Effector memory CD4-positive, alpha-beta T cell (primary cell): Measurements from ENCODE around the gene FGGY.
A peak's percentile ranks its signal among the peaks of the same experiment; 100 is the strongest.

Experiments used
- DNase-seq, 3 donors: peaks; one replicate each; pipeline ENCODE4 v3.0.0-alpha.2; 2020
- H3K27ac ChIP-seq: 2 replicates; pipeline ENCODE4 v1.7.0; 2013; ENCODE audit warnings: mild to moderate bottlenecking, low read length, moderate library complexity; ENCODE audit not compliant: insufficient read depth, poor library complexity, severe bottlenecking
- H3K27me3 ChIP-seq: replicated peaks from 2 replicates; pipeline ENCODE4 v1.7.0; 2013; ENCODE audit warnings: mild to moderate bottlenecking, low read length; ENCODE audit not compliant: insufficient read depth, control insufficient read depth, poor library complexity, severe bottlenecking
- H3K36me3 ChIP-seq: 2 replicates; pipeline ENCODE4 v1.7.0; 2013; ENCODE audit warnings: mild to moderate bottlenecking, low read length, moderate library complexity; ENCODE audit not compliant: control insufficient read depth, insufficient read depth
- H3K4me1 ChIP-seq: 2 replicates; pipeline ENCODE4 v1.7.0; 2013; ENCODE audit warnings: low read length, mild to moderate bottlenecking; ENCODE audit not compliant: control insufficient read depth, insufficient read depth, poor library complexity, severe bottlenecking
- H3K4me3 ChIP-seq: 2 replicates; pipeline ENCODE4 v1.7.0; 2013; ENCODE audit warnings: low read length, low read depth, mild to moderate bottlenecking; ENCODE audit not compliant: insufficient read depth, poor library complexity, severe bottlenecking
- H3K9me3 ChIP-seq: 2 replicates; pipeline ENCODE4 v1.7.0; 2013; ENCODE audit warnings: mild to moderate bottlenecking, low read length, moderate library complexity; ENCODE audit not compliant: control insufficient read depth

The FGGY gene

DNA sequence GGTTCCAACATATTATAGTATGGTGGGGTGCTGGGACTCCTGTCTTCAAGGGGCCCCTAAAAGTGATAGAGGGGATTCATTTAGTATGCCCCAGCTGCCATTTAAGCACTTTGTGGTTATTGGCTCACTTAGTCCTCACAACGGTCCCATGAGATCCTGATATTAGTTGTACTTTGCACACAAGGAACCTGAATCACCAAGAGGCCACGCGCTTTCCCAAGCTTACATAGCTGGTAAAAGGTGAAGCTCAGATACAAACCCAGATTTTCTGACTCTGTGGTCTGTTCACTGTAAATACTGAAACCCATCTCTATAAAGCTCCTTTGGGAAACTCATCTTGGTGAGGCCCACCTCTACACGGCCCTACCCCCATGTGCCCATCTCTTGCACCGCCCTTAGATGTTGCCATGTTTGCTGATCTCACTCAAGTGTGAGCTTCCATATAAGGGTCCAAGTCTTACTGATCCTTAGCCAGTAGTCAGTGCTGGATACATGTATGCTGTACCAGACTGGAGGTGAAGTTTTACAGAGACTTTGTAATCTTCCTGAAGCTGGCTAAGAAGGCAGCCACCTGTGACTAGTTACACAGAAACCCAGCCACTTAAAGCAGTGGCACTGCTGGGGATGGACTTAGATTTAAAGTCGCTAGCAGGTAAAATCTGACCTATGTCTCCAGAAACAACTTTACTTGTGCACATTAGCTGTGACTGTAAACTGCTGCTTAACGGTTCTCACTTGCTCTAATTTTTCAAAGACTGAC, 393.5 kb downstream of the FGGY start:
- Histone ChIP-seq H3K4me1 (no peaks in the 10 kb centered on the region), H3K27me3 (no peaks in the 10 kb centered on the region), H3K27ac (no peak overlapping the region), H3K4me3 (no peak overlapping the region), H3K36me3 (no peaks in the 10 kb centered on the region), H3K9me3 (no peaks in the 10 kb centered on the region)
- no peak for DNase-seq

DNA sequence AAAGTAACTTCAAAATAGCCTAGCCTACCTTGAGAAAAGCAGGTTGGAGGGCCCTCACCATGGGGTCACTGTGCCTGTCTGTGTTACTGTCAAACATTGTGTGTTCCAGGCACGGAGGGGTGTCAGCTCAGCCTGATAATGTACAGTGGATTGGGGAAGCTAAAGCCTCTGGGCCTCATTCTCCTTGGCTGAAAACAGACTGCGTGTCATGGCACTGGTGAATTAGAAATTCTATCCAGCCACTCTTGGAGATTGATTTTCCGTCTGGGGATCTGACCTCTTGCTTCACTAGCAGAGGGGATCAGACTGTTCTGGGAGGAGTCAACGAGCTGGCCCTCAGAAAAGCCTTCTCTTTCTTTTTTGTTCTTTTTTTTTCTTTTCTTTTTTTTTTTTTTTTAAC, 394.4 kb downstream of the FGGY start:
- Histone ChIP-seq H3K36me3 (no peaks in the 10 kb centered on the region), H3K27me3 (no peaks in the 10 kb centered on the region), H3K27ac (no peak overlapping the region), H3K4me1 (no peaks in the 10 kb centered on the region), H3K9me3 (no peaks in the 10 kb centered on the region), H3K4me3 (no peak overlapping the region)
- DNase-seq, result no peak

- no peak for DNase-seq
Observed at GRCh38 chr1:59692591-59692990, 395.7 kb downstream of the FGGY start.

DNA sequence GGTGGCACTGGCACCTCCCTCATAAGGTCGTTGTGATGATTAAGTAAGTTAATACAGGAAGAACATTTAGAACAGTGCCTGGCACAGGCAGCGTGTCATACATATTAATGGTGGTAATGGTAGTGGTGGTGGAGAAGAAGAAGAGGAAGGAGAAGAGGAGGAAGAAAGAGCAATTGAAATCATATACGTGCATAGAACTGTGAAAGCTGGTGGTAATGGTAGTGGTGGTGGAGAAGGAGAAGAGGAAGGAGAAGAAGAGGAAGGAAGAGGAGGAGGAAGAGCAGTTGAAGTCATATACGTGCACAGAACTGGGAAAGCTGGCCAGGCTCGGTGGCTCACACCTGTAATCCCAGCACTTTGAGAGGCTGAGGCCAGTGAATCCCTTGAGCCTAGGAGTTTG, 396.5 kb downstream of the FGGY start:
- Histone ChIP-seq H3K9me3 (no peaks in the 10 kb centered on the region), H3K4me1 (no peaks in the 10 kb centered on the region), H3K27ac (no peak overlapping the region), H3K4me3 (no peak overlapping the region), H3K36me3 (no peaks in the 10 kb centered on the region), H3K27me3 (no peaks in the 10 kb centered on the region)
- no peak for DNase-seq

More at GRCh38 chr1:59692591-59692990, 395.7 kb downstream of the FGGY start:
- H3K9me3 ChIP-seq, result no peaks in the 10 kb centered on the region
- no peaks in the 10 kb centered on the region for H3K27me3 ChIP-seq
- H3K4me1 ChIP-seq, result no peaks in the 10 kb centered on the region
- H3K4me3 ChIP-seq, result no peak overlapping the region
- no peak overlapping the region for H3K27ac ChIP-seq
- no peaks in the 10 kb centered on the region for H3K36me3 ChIP-seq

DNA sequence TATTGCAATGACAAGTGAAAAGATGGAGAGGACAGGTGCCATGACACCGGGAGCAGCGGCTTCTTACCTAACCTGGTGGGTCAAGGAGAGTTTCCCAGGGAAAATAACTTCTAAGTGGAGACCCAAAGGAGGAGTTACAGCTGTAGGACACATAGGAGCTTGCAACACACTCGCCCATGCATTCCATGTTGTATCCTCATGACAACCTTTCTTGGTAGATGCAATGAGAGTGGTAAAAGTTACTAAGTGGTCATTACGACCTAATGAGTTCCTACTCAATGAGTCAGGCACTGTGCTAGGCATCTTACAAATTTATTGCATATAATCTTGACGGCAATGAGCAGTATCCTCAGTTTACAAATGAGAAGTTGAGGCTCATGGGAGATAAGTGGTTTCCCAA, 398.4 kb downstream of the FGGY start:
- DNase-seq, result no peak
- H3K36me3 ChIP-seq, result no peaks in the 10 kb centered on the region
- no peaks in the 10 kb centered on the region for H3K27me3 ChIP-seq
- H3K9me3 ChIP-seq, result no peaks in the 10 kb centered on the region
- no peak overlapping the region for H3K4me3 ChIP-seq
- no peaks in the 10 kb centered on the region for H3K4me1 ChIP-seq
- no peak overlapping the region for H3K27ac ChIP-seq

- Histone ChIP-seq H3K27me3 (no peaks in the 10 kb centered on the region), H3K4me1 (no peaks in the 10 kb centered on the region), H3K36me3 (no peaks in the 10 kb centered on the region), H3K9me3 (no peaks in the 10 kb centered on the region), H3K27ac (no peak overlapping the region), H3K4me3 (no peak overlapping the region)
- DNase-seq, result no peak
Observed at GRCh38 chr1:59696421-59697115, 399.7 kb downstream of the FGGY start.

DNA sequence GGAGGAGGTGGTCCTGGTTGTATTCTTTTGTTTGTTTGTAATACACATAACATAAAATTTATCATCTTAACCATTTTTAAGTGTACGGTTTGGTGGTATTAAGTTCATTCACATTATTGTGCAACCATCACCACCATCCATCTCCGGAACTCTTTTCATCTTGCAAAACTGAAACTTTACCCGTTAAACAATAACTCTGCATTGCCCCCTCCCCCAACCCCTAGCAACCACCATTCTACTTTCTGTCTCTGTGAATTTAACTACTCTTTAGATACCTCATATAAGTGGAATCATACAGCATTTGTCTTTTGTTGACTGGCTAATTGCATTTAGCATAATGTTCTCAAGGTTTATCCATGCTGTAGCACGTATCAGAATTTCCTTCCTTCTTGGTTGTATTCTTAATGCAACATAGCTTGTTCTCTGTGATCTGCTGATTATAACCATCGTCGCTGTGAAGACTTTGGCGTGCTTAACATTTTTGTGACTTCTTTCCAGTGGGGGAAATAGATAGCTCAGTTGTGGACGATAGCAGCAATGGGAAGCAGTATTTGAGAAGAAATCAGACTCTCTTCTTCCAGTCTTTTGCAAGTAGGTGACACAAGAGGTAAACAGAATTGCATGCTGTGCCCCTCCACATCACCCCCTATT, 400.4 kb downstream of the FGGY start:
- no peak overlapping the region for H3K4me3 ChIP-seq
- H3K27ac ChIP-seq, result no peak overlapping the region
- H3K36me3 ChIP-seq, result no peaks in the 10 kb centered on the region
- DNase-seq, result peak in 1 of 3 donors; percentile 1
- no peaks in the 10 kb centered on the region for H3K27me3 ChIP-seq
- H3K4me1 ChIP-seq, result no peaks in the 10 kb centered on the region
- no peaks in the 10 kb centered on the region for H3K9me3 ChIP-seq

DNA sequence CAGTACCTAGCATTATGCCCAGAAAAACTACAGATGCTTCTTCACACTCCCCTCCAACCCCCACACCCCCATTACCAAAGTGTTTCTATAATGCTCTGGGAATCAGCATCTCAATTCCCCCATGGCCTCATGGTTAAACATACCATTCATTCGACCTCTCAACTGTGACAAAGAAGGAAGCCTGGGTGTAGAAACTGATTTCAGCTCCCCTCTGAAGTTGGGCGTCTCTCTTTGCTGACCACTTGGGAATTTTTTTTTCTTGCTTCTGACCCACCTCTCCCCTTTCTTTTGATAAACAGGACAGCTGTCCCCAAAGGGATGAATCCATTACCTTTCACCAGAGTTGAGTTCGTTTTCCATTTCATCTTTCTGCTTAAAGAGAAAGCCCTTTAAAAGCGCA, 401.5 kb downstream of the FGGY start:
- no peaks in the 10 kb centered on the region for H3K4me1 ChIP-seq
- H3K9me3 ChIP-seq, result no peaks in the 10 kb centered on the region
- DNase-seq, result no peak
- H3K36me3 ChIP-seq, result no peaks in the 10 kb centered on the region
- H3K27ac ChIP-seq, result no peak overlapping the region
- no peak overlapping the region for H3K4me3 ChIP-seq
- H3K27me3 ChIP-seq, result no peaks in the 10 kb centered on the region

- Histone ChIP-seq H3K27me3 (no peaks in the 10 kb centered on the region), H3K4me3 (no peak overlapping the region), H3K36me3 (no peaks in the 10 kb centered on the region), H3K27ac (no peak overlapping the region), H3K9me3 (no peaks in the 10 kb centered on the region), H3K4me1 (no peaks in the 10 kb centered on the region)
- peak in 1 of 3 donors; percentile 12 for DNase-seq
Observed at GRCh38 chr1:59699227-59699847, 402.4 kb downstream of the FGGY start.

GRCh38 chr1:59701376-59701775, 404.5 kb downstream of the FGGY start:
- no peaks in the 10 kb centered on the region for H3K9me3 ChIP-seq
- no peak overlapping the region for H3K27ac ChIP-seq
- no peaks in the 10 kb centered on the region for H3K27me3 ChIP-seq
- DNase-seq, result no peak
- no peak overlapping the region for H3K4me3 ChIP-seq
- no peaks in the 10 kb centered on the region for H3K36me3 ChIP-seq
- no peaks in the 10 kb centered on the region for H3K4me1 ChIP-seq
